D721Med (cell line): ENCODE data around the gene PARP4.
A peak's percentile ranks its signal among the peaks of the same experiment; 100 is the strongest.
"Not testable (repeated sequence)": the region's sequence is repeated elsewhere in the genome, so short reads cannot be mapped to it uniquely, and the experiment has no call there.

Experiments used
- DNase-seq: peaks from one replicate; pipeline ENCODE4 v3.0.0; 2011; ENCODE audit warnings: low spot score; ENCODE audit not compliant: insufficient read length
- FAIRE-seq: peaks from 2 replicates; lab custom pipeline; 2011; peaks lifted over from hg19 to GRCh38; lab: Jason Lieb, UNC
- CTCF ChIP-seq: IDR thresholded peaks from 2 replicates; pipeline ENCODE4 v1.5.1; 2012; ENCODE audit warnings: mild to moderate bottlenecking, control low read depth; ENCODE audit not compliant: insufficient read depth; ENCODE audit errors: missing control alignments

PARP4 gene

GRCh38 chr13:24512197-24512907 lies at the start of gene PARP4:
TSS of gene PARP4 (minus strand) at chr13:24512778. CDS start at chr13:24503776, 9,002 bp downstream.
- no peak for TF ChIP-seq CTCF
- DNase-seq: peak; percentile 38
- FAIRE-seq: no peak

GRCh38 chr13:24560579-24561187 lies 48.1 kb upstream of the PARP4 start:
- DNase-seq: not testable (repeated sequence)

GRCh38 chr13:24559431-24560218 lies 47.0 kb upstream of the PARP4 start:
- DNase-seq, FAIRE-seq: not testable (repeated sequence)

More at GRCh38 chr13:24560579-24561187, 48.1 kb upstream of the PARP4 start:
- not testable (repeated sequence) for FAIRE-seq

GRCh38 chr13:24557081-24557480 lies 44.5 kb upstream of the PARP4 start:
- DNase-seq (no peak), FAIRE-seq (no peak)
- no peak for TF ChIP-seq CTCF

GRCh38 chr13:24553892-24554291 lies 41.3 kb upstream of the PARP4 start:
- not testable (repeated sequence) for DNase-seq, FAIRE-seq

GRCh38 chr13:24541476-24542352 lies 29.1 kb upstream of the PARP4 start:
- DNase-seq, FAIRE-seq: not testable (repeated sequence)

- DNase-seq (no peak), FAIRE-seq (no peak)
- no peak for TF ChIP-seq CTCF
Observed at GRCh38 chr13:24541127-24541475, 28.5 kb upstream of the PARP4 start.

- FAIRE-seq: no peak
- no peak for DNase-seq
- no peak for TF ChIP-seq CTCF
Observed at GRCh38 chr13:24540236-24541126, 27.9 kb upstream of the PARP4 start.
